ENCODE data around the gene OGDH. TPM values are rescaled to one million over a fixed set of nuclear protein-coding genes. Genes with fewer than 3 reads are reported as not detected.
"Not testable (repeated sequence)": the region's sequence is repeated elsewhere in the genome, so short reads cannot be mapped to it uniquely, and the experiment has no call there.

The OGDH gene
- total RNA-seq = 53.1 TPM

GRCh38 chr7:44606341-44607140 is at the start of gene OGDH:
Gene OGDH (plus strand): TSS chr7:44606627. CDS start chr7:44624344, 17,717 bp downstream.
- peak; percentile 99 for DNase-seq

GRCh38 chr7:44557485-44557884 is 48.9 kb upstream of the OGDH start:
- no peak for DNase-seq

GRCh38 chr7:44559485-44559884 is 46.9 kb upstream of the OGDH start:
- DNase-seq = no peak

- no peak for DNase-seq
Measured at GRCh38 chr7:44561481-44561880, 44.9 kb upstream of the OGDH start.

GRCh38 chr7:44561962-44562621 is 44.3 kb upstream of the OGDH start:
- no peak for DNase-seq

GRCh38 chr7:44562622-44562962 is 43.8 kb upstream of the OGDH start:
- DNase-seq = not testable (repeated sequence)

- DNase-seq = no peak
Measured at GRCh38 chr7:44563171-44563679, 43.2 kb upstream of the OGDH start.

GRCh38 chr7:44564606-44565005 is 41.8 kb upstream of the OGDH start:
- no peak for DNase-seq

- peak; percentile 7 for DNase-seq
Measured at GRCh38 chr7:44565097-44565794, 41.2 kb upstream of the OGDH start.

GRCh38 chr7:44565795-44566559 is 40.5 kb upstream of the OGDH start:
- DNase-seq = no peak

GRCh38 chr7:44566680-44567079 is 39.7 kb upstream of the OGDH start:
- no peak for DNase-seq

GRCh38 chr7:44567884-44568283 is 38.5 kb upstream of the OGDH start:
- DNase-seq = no peak

- no peak for DNase-seq
Measured at GRCh38 chr7:44568771-44569560, 37.5 kb upstream of the OGDH start.

- DNase-seq = no peak
Measured at GRCh38 chr7:44569959-44570358, 36.5 kb upstream of the OGDH start.

- no peak for DNase-seq
Measured at GRCh38 chr7:44572771-44573170, 33.7 kb upstream of the OGDH start.

GRCh38 chr7:44573464-44574286 is 32.8 kb upstream of the OGDH start, which contains the start of gene DDX56:
Gene DDX56 (minus strand): TSS chr7:44573908. CDS start chr7:44573895, 13 bp downstream.
- peak; percentile 89 for DNase-seq

- no peak for DNase-seq
Measured at GRCh38 chr7:44574287-44574872, 32.0 kb upstream of the OGDH start.

GRCh38 chr7:44575054-44575453 is 31.4 kb upstream of the OGDH start:
- no peak for DNase-seq

- no peak for DNase-seq
Measured at GRCh38 chr7:44576228-44576627, 30.2 kb upstream of the OGDH start.
